OCI-LY1 (cell line): ENCODE data around the gene VSIR.

ENCODE experiments used
- EZH2 ChIP-seq: fragments of 200-600 bp; sonication (generic), shearing (Covaris generic); IDR thresholded peaks from 2 replicates; pipeline ENCODE4 v1.8.0; 2017; ENCODE audit warnings: borderline replicate concordance, mixed run types, mild to moderate bottlenecking, antibody characterized with exemption, low read length, moderate library complexity, mixed read lengths
- TF ChIP-seq, protein P1 (sequence below): fragments of 200-600 bp; sonication (generic), shearing (Covaris generic); IDR thresholded peaks from 2 replicates; pipeline ENCODE4 v1.5.1; 2017; ENCODE audit warnings: mild to moderate bottlenecking, antibody characterized with exemption, low read length, moderate library complexity, mixed read lengths

- TF ChIP-seq, protein P1, sequence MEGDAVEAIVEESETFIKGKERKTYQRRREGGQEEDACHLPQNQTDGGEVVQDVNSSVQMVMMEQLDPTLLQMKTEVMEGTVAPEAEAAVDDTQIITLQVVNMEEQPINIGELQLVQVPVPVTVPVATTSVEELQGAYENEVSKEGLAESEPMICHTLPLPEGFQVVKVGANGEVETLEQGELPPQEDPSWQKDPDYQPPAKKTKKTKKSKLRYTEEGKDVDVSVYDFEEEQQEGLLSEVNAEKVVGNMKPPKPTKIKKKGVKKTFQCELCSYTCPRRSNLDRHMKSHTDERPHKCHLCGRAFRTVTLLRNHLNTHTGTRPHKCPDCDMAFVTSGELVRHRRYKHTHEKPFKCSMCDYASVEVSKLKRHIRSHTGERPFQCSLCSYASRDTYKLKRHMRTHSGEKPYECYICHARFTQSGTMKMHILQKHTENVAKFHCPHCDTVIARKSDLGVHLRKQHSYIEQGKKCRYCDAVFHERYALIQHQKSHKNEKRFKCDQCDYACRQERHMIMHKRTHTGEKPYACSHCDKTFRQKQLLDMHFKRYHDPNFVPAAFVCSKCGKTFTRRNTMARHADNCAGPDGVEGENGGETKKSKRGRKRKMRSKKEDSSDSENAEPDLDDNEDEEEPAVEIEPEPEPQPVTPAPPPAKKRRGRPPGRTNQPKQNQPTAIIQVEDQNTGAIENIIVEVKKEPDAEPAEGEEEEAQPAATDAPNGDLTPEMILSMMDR: no peak
- no peak for TF ChIP-seq EZH2
These were observed 1.3 kb downstream of the VSIR start for GRCh38 chr10:71771821-71772617.
